Neural progenitor cell (in vitro differentiated cells): Measurements from ENCODE around the gene TCF15. TPM values are rescaled to one million over a fixed set of nuclear protein-coding genes. Genes with fewer than 3 reads are reported as not detected.

Experiments used
- DNase-seq: peaks from one replicate; pipeline ENCODE4 v3.0.0-alpha.2; 2016; ENCODE audit warnings: low spot score
- H2AFZ ChIP-seq: fragments of 200-600 bp; sonication (generic); replicated peaks from 2 replicates; pipeline ENCODE4 v1.6.1; 2016; ENCODE audit warnings: antibody characterized with exemption
- H3F3A ChIP-seq: fragments of 200-600 bp; sonication (generic); 2 replicates; pipeline ENCODE4 v1.6.1; 2016; ENCODE audit warnings: antibody characterized with exemption, low read depth
- H3K27ac ChIP-seq: fragments of 200-600 bp; sonication (generic); 2 replicates; pipeline ENCODE4 v1.5.1; 2016; ENCODE audit warnings: mild to moderate bottlenecking
- H3K27me3 ChIP-seq: fragments of 200-600 bp; sonication (generic); 2 replicates; pipeline ENCODE4 v1.6.1; 2016; ENCODE audit warnings: mild to moderate bottlenecking, moderate library complexity
- H3K36me3 ChIP-seq: fragments of 200-600 bp; sonication (generic); 2 replicates; pipeline ENCODE4 v1.5.1; 2016
- H3K4me1 ChIP-seq: fragments of 200-600 bp; sonication (generic); 2 replicates; pipeline ENCODE4 v1.6.1; 2016; ENCODE audit warnings: mixed run types
- H3K4me2 ChIP-seq: fragments of 200-600 bp; sonication (generic); 2 replicates; pipeline ENCODE4 v1.6.1; 2016
- H3K4me3 ChIP-seq: fragments of 200-600 bp; sonication (generic); 2 replicates; pipeline ENCODE4 v1.5.1; 2016
- H3K79me2 ChIP-seq: fragments of 200-600 bp; sonication (generic); 2 replicates; pipeline ENCODE4 v1.6.1; 2016; ENCODE audit warnings: low read depth
- H3K9ac ChIP-seq: fragments of 200-600 bp; sonication (generic); 2 replicates; pipeline ENCODE4 v1.6.1; 2016
- H3K9me3 ChIP-seq: fragments of 200-600 bp; sonication (generic); 2 replicates; pipeline ENCODE4 v1.5.1; 2016; ENCODE audit warnings: low read depth
- H4K20me1 ChIP-seq: fragments of 200-600 bp; sonication (generic); 2 replicates; pipeline ENCODE4 v1.6.1; 2016; ENCODE audit warnings: low read depth
- H3K27ac Mint-ChIP-seq: 3 replicates; pipeline ENCODE4 v1.8.0; 2021; ENCODE audit warnings: mixed read lengths
- H3K27me3 Mint-ChIP-seq: 2 replicates; pipeline ENCODE4 v1.8.0; 2022; ENCODE audit warnings: low read depth, mild to moderate bottlenecking, inconsistent platforms, moderate library complexity, mixed read lengths; ENCODE audit not compliant: insufficient read depth
- H3K36me3 Mint-ChIP-seq: 3 replicates; pipeline ENCODE4 v1.8.0; 2021; ENCODE audit warnings: mixed read lengths
- H3K4me1 Mint-ChIP-seq: 3 replicates; pipeline ENCODE4 v1.8.0; 2021; ENCODE audit warnings: mixed read lengths
- H3K4me3 Mint-ChIP-seq: 3 replicates; pipeline ENCODE4 v1.8.0; 2021; ENCODE audit warnings: mild to moderate bottlenecking, moderate library complexity, mixed read lengths
- H3K9me3 Mint-ChIP-seq: 3 replicates; pipeline ENCODE4 v1.8.0; 2020; ENCODE audit warnings: mixed read lengths
- CTCF ChIP-seq: fragments of 200-600 bp; sonication (generic); IDR thresholded peaks from 2 replicates; pipeline ENCODE4 v1.5.1; 2017; ENCODE audit warnings: antibody characterized with exemption, mild to moderate bottlenecking
- EZH2 ChIP-seq: fragments of 200-600 bp; sonication (generic); IDR thresholded peaks from 2 replicates; pipeline ENCODE4 v1.6.1; 2017; ENCODE audit warnings: antibody characterized with exemption, mild to moderate bottlenecking, moderate library complexity
- EZH2phosphoT487 ChIP-seq: fragments of 200-600 bp; sonication (generic); IDR thresholded peaks from 2 replicates; pipeline ENCODE4 v1.6.1; 2017; ENCODE audit warnings: antibody characterized with exemption
- total RNA-seq: library from RNA; depleted of rRNA; stranded (reverse); fragments of >200 nt; gene quantifications from 2 replicates; pipeline ENCODE4 v1.2.3, GENCODE V29; 2015; ENCODE audit warnings: low replicate concordance

Gene TCF15
- total RNA-seq, 1 donor from 2014 or later: 0.07 TPM

DNA sequence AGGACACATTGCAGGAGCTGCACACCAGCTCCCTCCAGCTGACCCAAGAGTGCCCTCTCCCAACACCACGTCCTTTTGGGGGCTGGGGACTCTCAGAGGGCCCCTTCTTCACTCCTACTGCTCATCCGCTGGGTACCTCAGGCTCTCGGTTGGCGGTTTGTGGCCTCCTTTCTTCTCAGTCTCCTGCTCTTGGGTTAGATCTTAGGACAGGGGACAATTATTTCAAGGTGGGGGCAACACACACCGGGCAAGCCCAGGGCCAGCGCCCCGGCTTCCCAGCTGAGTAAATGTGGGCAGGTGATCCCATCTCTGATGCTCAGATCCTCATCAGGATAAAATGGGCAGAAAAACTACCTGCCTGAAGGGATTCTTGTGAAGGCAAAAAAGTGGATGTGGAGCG, 1.1 kb downstream of the TCF15 start:
- Histone ChIP-seq H3K36me3 (no peaks in the 10 kb centered on the region), H3K9ac (no peak overlapping the region), H3K4me3 (peak overlapping the region; percentile 40), H3K4me1 (no peaks in the 10 kb centered on the region), H3K9me3 (no peaks in the 10 kb centered on the region), H3K4me2 (peak overlapping the region; percentile 72), H3K27ac (no peak overlapping the region), H3K79me2 (no peaks in the 10 kb centered on the region), H2AFZ (no peak overlapping the region), H3K27me3 (peaks cover 67% of the 10 kb centered on the region), H4K20me1 (peaks cover 22% of the 10 kb centered on the region), H3F3A (peaks cover 18% of the 10 kb centered on the region)
- peak overlapping the region; percentile 64 for H3K4me3 Mint-ChIP-seq
- peaks cover 37% of the 10 kb centered on the region for H3K27me3 Mint-ChIP-seq
- H3K36me3 Mint-ChIP-seq: no peaks in the 10 kb centered on the region
- H3K9me3 Mint-ChIP-seq: no peaks in the 10 kb centered on the region
- no peak for TF ChIP-seq CTCF
- TF ChIP-seq EZH2: no peak
- TF ChIP-seq EZH2phosphoT487: no peak
- DNase-seq: no peak
- H3K27ac Mint-ChIP-seq: no peak overlapping the region
- H3K4me1 Mint-ChIP-seq: peaks cover 14% of the 10 kb centered on the region

DNA sequence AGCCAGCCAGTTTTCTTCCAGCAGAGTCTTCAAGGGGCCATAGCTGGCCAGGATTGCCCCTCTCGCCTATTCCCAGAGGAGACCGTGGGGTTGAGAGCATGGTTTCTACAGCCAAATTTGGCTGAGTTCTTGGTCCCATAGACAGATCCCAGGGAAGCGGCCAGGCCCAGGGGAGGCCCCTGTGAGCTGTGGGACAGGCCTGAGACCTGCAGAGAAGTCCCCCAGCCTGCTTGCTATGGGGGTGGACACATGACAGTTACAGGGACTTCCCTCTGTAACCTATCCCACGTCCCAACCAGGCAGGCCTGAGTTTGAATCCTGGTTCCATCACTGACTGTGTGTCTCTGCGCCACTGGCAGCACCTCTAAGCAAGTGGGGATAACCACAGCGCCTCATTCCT, 2.6 kb downstream of the TCF15 start:
- Histone ChIP-seq H2AFZ (no peak overlapping the region), H3K79me2 (no peaks in the 10 kb centered on the region), H3K4me3 (no peak overlapping the region), H3K4me1 (no peaks in the 10 kb centered on the region), H3K36me3 (no peaks in the 10 kb centered on the region), H3K9me3 (no peaks in the 10 kb centered on the region), H3K27ac (no peak overlapping the region), H3K4me2 (no peak overlapping the region), H3K9ac (no peak overlapping the region), H3K27me3 (peaks cover 57% of the 10 kb centered on the region), H4K20me1 (peaks cover 22% of the 10 kb centered on the region), H3F3A (peaks cover 18% of the 10 kb centered on the region)
- H3K36me3 Mint-ChIP-seq: no peaks in the 10 kb centered on the region
- H3K27ac Mint-ChIP-seq: no peak overlapping the region
- peaks cover 16% of the 10 kb centered on the region for H3K4me1 Mint-ChIP-seq
- DNase-seq: no peak
- H3K4me3 Mint-ChIP-seq: no peak overlapping the region
- peaks cover 34% of the 10 kb centered on the region for H3K27me3 Mint-ChIP-seq
- TF ChIP-seq EZH2phosphoT487 (no peak), CTCF (no peak), EZH2 (no peak)
- no peaks in the 10 kb centered on the region for H3K9me3 Mint-ChIP-seq

GRCh38 chr20:605237-605636, 4.9 kb downstream of the TCF15 start:
- Histone ChIP-seq H3F3A (peaks cover 5% of the 10 kb centered on the region), H3K27me3 (peaks cover 34% of the 10 kb centered on the region), H3K9me3 (no peaks in the 10 kb centered on the region), H3K36me3 (no peaks in the 10 kb centered on the region), H4K20me1 (peaks cover 18% of the 10 kb centered on the region), H3K9ac (no peak overlapping the region), H3K4me2 (no peak overlapping the region), H3K4me1 (no peaks in the 10 kb centered on the region), H3K27ac (no peak overlapping the region), H2AFZ (no peak overlapping the region), H3K4me3 (no peak overlapping the region), H3K79me2 (no peaks in the 10 kb centered on the region)
- DNase-seq: no peak
- no peak overlapping the region for H3K27ac Mint-ChIP-seq
- no peaks in the 10 kb centered on the region for H3K9me3 Mint-ChIP-seq
- H3K27me3 Mint-ChIP-seq: peaks cover 21% of the 10 kb centered on the region
- peaks cover 5% of the 10 kb centered on the region for H3K4me1 Mint-ChIP-seq
- no peak overlapping the region for H3K4me3 Mint-ChIP-seq
- TF ChIP-seq CTCF: no peak
- no peak for TF ChIP-seq EZH2
- no peak for TF ChIP-seq EZH2phosphoT487
- H3K36me3 Mint-ChIP-seq: no peaks in the 10 kb centered on the region
